ENCODE measurements around the gene TC2N.

GRCh38 chr14:91801358-91801757 is 66.0 kb downstream of the TC2N start:
- TF ChIP-seq EZH2 (IDR thresholded peaks at IDR 0.05; ENCODE audit: low read depth) (no peak), CTCF (conservative IDR thresholded peaks at IDR 0.05) (no peak)
